NOMO-1 treated with dmso at 0.1 percent for 144 hours (cell line): Measurements from ENCODE around the gene IBTK.
"Not testable (repeated sequence)": the region's sequence is repeated elsewhere in the genome, so short reads cannot be mapped to it uniquely, and the experiment has no call there.

Experiments
- DNase-seq: peaks from one replicate; lab custom pipeline; 2025; ENCODE audit not compliant: unreplicated experiment; lab: John Stamatoyannopoulos, UW

IBTK gene

GRCh38 chr6:82182756-82183155 is 64.8 kb downstream of the IBTK start:
- no peak for DNase-seq

- no peak for DNase-seq
Measured at GRCh38 chr6:82179415-82179814, 68.1 kb downstream of the IBTK start.

- DNase-seq, result no peak
Measured at GRCh38 chr6:82178759-82179112, 68.8 kb downstream of the IBTK start.

GRCh38 chr6:82178077-82178758 is 69.3 kb downstream of the IBTK start:
- no peak for DNase-seq

GRCh38 chr6:82176616-82177015 is 70.9 kb downstream of the IBTK start:
- no peak for DNase-seq

- DNase-seq, result no peak
Measured at GRCh38 chr6:82172594-82172993, 75.0 kb downstream of the IBTK start.

GRCh38 chr6:82169138-82169876 is 78.2 kb downstream of the IBTK start:
- no peak for DNase-seq

- no peak for DNase-seq
Measured at GRCh38 chr6:82166493-82166892, 81.1 kb downstream of the IBTK start.

- DNase-seq, result no peak
Measured at GRCh38 chr6:82160255-82160990, 87.1 kb downstream of the IBTK start.

GRCh38 chr6:82152786-82153185 is 94.8 kb downstream of the IBTK start:
- not testable (repeated sequence) for DNase-seq

- not testable (repeated sequence) for DNase-seq
Measured at GRCh38 chr6:82151147-82151546, 96.4 kb downstream of the IBTK start.

- no peak for DNase-seq
Measured at GRCh38 chr6:82145926-82146452, 101.6 kb downstream of the IBTK start.

- DNase-seq, result no peak
Measured at GRCh38 chr6:82144852-82145340, 102.6 kb downstream of the IBTK start.

- DNase-seq, result no peak
Measured at GRCh38 chr6:82144007-82144851, 103.3 kb downstream of the IBTK start.

- DNase-seq, result no peak
Measured at GRCh38 chr6:82143041-82143481, 104.5 kb downstream of the IBTK start.

- no peak for DNase-seq
Measured at GRCh38 chr6:82142524-82142923, 105.0 kb downstream of the IBTK start.

- DNase-seq, result no peak
Measured at GRCh38 chr6:82138075-82138791, 109.3 kb downstream of the IBTK start.

- DNase-seq, result no peak
Measured at GRCh38 chr6:82131441-82131840, 116.1 kb downstream of the IBTK start.

- DNase-seq, result no peak
Measured at GRCh38 chr6:82129797-82130196, 117.7 kb downstream of the IBTK start.

- DNase-seq, result not testable (repeated sequence)
Measured at GRCh38 chr6:82128973-82129372, 118.6 kb downstream of the IBTK start.
